IPS-20b (cell line): ENCODE data around the gene ECSIT.
"Not testable (repeated sequence)": the region's sequence is repeated elsewhere in the genome, so short reads cannot be mapped to it uniquely, and the experiment has no call there.

Source experiments
- H3K27ac ChIP-seq: one replicate; pipeline ENCODE4 v1.5.1; 2013; ENCODE audit warnings: low read length
- H3K27me3 ChIP-seq: 2 replicates; pipeline ENCODE4 v1.6.1; 2013; ENCODE audit warnings: mild to moderate bottlenecking, low read length, inconsistent platforms; ENCODE audit not compliant: insufficient read depth
- H3K36me3 ChIP-seq: 2 replicates; pipeline ENCODE4 v1.6.1; 2013; ENCODE audit warnings: low read depth, mild to moderate bottlenecking, inconsistent platforms, low read length, moderate library complexity; ENCODE audit not compliant: insufficient read depth
- H3K4me1 ChIP-seq: 2 replicates; pipeline ENCODE4 v1.6.1; 2013; ENCODE audit warnings: mild to moderate bottlenecking, control low read depth, inconsistent platforms, low read length, moderate library complexity; ENCODE audit not compliant: insufficient read depth
- H3K4me3 ChIP-seq: 2 replicates; pipeline ENCODE4 v1.5.1; 2013; ENCODE audit warnings: mild to moderate bottlenecking, low read length, inconsistent platforms
- H3K9ac ChIP-seq: 2 replicates; pipeline ENCODE4 v1.6.1; 2013; ENCODE audit warnings: low read depth, mild to moderate bottlenecking, inconsistent platforms, low read length, moderate library complexity
- H3K9me3 ChIP-seq: 2 replicates; pipeline ENCODE4 v1.6.1; 2013; ENCODE audit warnings: mild to moderate bottlenecking, low read depth, low read length, inconsistent platforms; ENCODE audit not compliant: insufficient read depth

Gene ECSIT

GRCh38 chr19:11479898-11480714 is 48.8 kb downstream of the ECSIT start:
- peaks cover 52% of the 10 kb centered on the region for H3K27me3 ChIP-seq
- H3K4me3 ChIP-seq: no peak overlapping the region; the same call in 1 of the 2 replicates
- H3K9me3 ChIP-seq: no peaks in the 10 kb centered on the region; the same call in 1 of the 2 replicates
- H3K36me3 ChIP-seq: no peaks in the 10 kb centered on the region
- no peaks in the 10 kb centered on the region for H3K4me1 ChIP-seq
- H3K9ac ChIP-seq: no peak overlapping the region
- no peak overlapping the region for H3K27ac ChIP-seq

GRCh38 chr19:11479090-11479897 is 49.6 kb downstream of the ECSIT start:
- Histone ChIP-seq H3K27me3 (peaks cover 52% of the 10 kb centered on the region), H3K9ac (no peak overlapping the region; the same call in 1 of the 2 replicates), H3K27ac (no peak overlapping the region), H3K9me3 (no peaks in the 10 kb centered on the region; the same call in 1 of the 2 replicates), H3K36me3 (no peaks in the 10 kb centered on the region), H3K4me1 (no peaks in the 10 kb centered on the region), H3K4me3 (peak overlapping the region; percentile 60; the same call in 1 of the 2 replicates)

GRCh38 chr19:11478167-11479089 is 50.5 kb downstream of the ECSIT start:
- H3K4me3 ChIP-seq: peak overlapping the region; percentile 60; the same call in 1 of the 2 replicates
- no peaks in the 10 kb centered on the region; the same call in 1 of the 2 replicates for H3K9me3 ChIP-seq
- no peak overlapping the region for H3K27ac ChIP-seq
- no peaks in the 10 kb centered on the region for H3K36me3 ChIP-seq
- H3K27me3 ChIP-seq: peaks cover 52% of the 10 kb centered on the region
- H3K9ac ChIP-seq: no peak overlapping the region; the same call in 1 of the 2 replicates
- H3K4me1 ChIP-seq: no peaks in the 10 kb centered on the region

GRCh38 chr19:11475861-11476260 is 53.1 kb downstream of the ECSIT start:
- Histone ChIP-seq H3K4me3 (no peak overlapping the region), H3K4me1 (no peaks in the 10 kb centered on the region), H3K9me3 (no peaks in the 10 kb centered on the region; the same call in 1 of the 2 replicates), H3K27me3 (peaks cover 30% of the 10 kb centered on the region), H3K36me3 (no peaks in the 10 kb centered on the region), H3K9ac (no peak overlapping the region), H3K27ac (no peak overlapping the region)

- not testable (repeated sequence) for H3K4me1 ChIP-seq, H3K4me3 ChIP-seq, H3K27ac ChIP-seq, H3K9ac ChIP-seq, H3K36me3 ChIP-seq, H3K9me3 ChIP-seq
- H3K27me3 ChIP-seq: peaks cover 24% of the 10 kb centered on the region
Measured at GRCh38 chr19:11475343-11475742, 53.6 kb downstream of the ECSIT start.

GRCh38 chr19:11473725-11474124 is 55.2 kb downstream of the ECSIT start:
- Histone ChIP-seq H3K27ac (no peak overlapping the region), H3K9me3 (no peaks in the 10 kb centered on the region), H3K27me3 (peaks cover 10% of the 10 kb centered on the region)

GRCh38 chr19:11468266-11468845 is 60.6 kb downstream of the ECSIT start:
- H3K4me1 ChIP-seq, H3K9me3 ChIP-seq, H3K9ac ChIP-seq, H3K27me3 ChIP-seq, H3K4me3 ChIP-seq, H3K27ac ChIP-seq, H3K36me3 ChIP-seq: not testable (repeated sequence)

More at GRCh38 chr19:11473725-11474124, 55.2 kb downstream of the ECSIT start:
- Histone ChIP-seq H3K36me3 (no peaks in the 10 kb centered on the region), H3K9ac (no peak overlapping the region), H3K4me1 (no peaks in the 10 kb centered on the region), H3K4me3 (no peak overlapping the region)

GRCh38 chr19:11465600-11465999 is 63.3 kb downstream of the ECSIT start:
- H3K27me3 ChIP-seq: no peaks in the 10 kb centered on the region
- H3K4me1 ChIP-seq: no peaks in the 10 kb centered on the region; the same call in 1 of the 2 replicates
- H3K9me3 ChIP-seq: no peaks in the 10 kb centered on the region
- no peak overlapping the region for H3K9ac ChIP-seq
- H3K36me3 ChIP-seq: no peaks in the 10 kb centered on the region
- H3K4me3 ChIP-seq: no peak overlapping the region
- H3K27ac ChIP-seq: no peak overlapping the region

GRCh38 chr19:11464333-11465265 is 64.3 kb downstream of the ECSIT start:
- no peak overlapping the region for H3K4me3 ChIP-seq
- no peak overlapping the region for H3K9ac ChIP-seq

GRCh38 chr19:11463391-11463790 is 65.5 kb downstream of the ECSIT start:
- H3K4me3 ChIP-seq: no peak overlapping the region
- no peaks in the 10 kb centered on the region for H3K36me3 ChIP-seq
- no peaks in the 10 kb centered on the region; the same call in 1 of the 2 replicates for H3K4me1 ChIP-seq
- no peak overlapping the region for H3K9ac ChIP-seq
- H3K27me3 ChIP-seq: no peaks in the 10 kb centered on the region
- H3K27ac ChIP-seq: no peak overlapping the region
- no peaks in the 10 kb centered on the region for H3K9me3 ChIP-seq

More at GRCh38 chr19:11464333-11465265, 64.3 kb downstream of the ECSIT start:
- H3K27ac ChIP-seq: no peak overlapping the region
- no peaks in the 10 kb centered on the region for H3K9me3 ChIP-seq
- H3K4me1 ChIP-seq: no peaks in the 10 kb centered on the region; the same call in 1 of the 2 replicates
- H3K27me3 ChIP-seq: no peaks in the 10 kb centered on the region
- no peaks in the 10 kb centered on the region for H3K36me3 ChIP-seq
